HUDEP-2 (cell line): ENCODE results near the gene ZNF322.
"Not testable (repeated sequence)": the region's sequence is repeated elsewhere in the genome, so short reads cannot be mapped to it uniquely, and the experiment has no call there.

Experiments used
- DNase-seq, 76 experiments: peaks; one replicate each; lab custom pipeline; 2025; ENCODE audit not compliant: unreplicated experiment in 76 of 76; lab: John Stamatoyannopoulos, UW

ZNF322 gene, protein sequence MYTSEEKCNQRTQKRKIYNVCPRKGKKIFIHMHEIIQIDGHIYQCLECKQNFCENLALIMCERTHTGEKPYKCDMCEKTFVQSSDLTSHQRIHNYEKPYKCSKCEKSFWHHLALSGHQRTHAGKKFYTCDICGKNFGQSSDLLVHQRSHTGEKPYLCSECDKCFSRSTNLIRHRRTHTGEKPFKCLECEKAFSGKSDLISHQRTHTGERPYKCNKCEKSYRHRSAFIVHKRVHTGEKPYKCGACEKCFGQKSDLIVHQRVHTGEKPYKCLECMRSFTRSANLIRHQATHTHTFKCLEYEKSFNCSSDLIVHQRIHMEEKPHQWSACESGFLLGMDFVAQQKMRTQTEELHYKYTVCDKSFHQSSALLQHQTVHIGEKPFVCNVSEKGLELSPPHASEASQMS

DNA sequence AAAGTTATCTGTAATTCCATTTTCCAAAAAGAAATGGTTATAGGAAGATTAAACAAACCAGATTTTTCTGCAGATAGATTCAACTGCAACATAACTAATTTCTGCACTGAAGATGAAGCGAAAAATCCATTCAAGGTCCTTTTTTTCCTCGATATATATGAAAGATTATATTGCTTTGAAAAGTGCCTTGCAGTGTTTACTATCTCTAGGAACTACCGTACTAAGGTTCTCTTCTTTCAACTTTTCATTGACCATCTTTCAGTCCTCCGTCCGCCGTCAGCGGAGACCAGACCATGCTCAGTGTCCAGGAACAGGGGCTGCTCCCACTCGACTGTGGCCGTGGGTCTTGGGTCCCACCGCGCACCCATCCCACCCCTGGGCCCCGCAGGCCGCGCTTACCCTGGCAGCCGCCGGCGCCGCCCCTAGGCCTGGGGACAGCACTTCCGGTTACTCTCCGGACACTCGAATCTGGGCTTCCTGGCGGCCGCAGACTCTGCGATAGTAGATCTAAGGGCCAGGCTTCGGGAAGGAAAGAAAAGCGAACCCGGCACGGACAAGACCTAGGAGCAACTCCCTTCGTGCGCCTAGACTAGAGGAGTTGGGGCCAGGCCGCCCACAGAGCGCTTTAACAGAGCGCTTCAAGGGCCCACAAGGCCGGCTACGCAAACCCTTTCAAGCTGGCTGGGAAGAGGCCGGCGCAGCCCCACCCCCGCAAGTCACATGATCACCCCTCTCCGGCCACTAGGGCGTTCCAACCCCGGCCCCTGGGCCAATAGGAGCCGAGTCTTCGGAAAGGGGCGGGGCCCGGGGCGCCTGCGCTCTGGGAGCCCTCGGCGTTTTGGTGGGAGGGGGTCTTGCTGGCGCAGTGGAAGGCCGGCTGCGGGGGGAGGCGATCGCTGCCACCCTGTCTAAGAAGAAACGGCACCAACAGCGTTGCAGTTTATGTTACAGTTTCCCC lies at the start of gene ZNF322:
Gene ZNF322 (minus strand): TSS at position 705 of the 958 bp plus-strand sequence. CDS start 21,193 bp downstream, outside the sequence.
- DNase-seq = peak in 75 of 76 experiments; percentile 41 to 97 (median 93)

DNA sequence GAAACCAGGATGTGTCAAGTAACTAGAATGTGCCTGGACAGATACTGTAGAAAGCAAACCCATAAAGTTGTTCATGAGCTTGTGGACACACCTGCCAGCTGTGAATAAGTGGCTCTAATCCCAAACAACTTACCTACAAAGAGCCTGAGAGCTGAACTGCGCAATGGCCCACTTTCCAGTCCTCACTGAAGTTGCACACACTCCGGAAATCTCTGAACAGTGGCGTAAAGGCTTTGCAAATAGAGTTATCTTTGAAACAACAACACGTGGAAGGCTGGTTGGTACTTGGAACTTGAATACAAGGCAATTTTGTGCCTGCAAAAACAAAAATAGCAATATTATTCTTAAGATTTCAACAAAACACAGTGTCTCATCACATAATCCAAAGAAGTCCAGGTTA lies 46.2 kb upstream of the ZNF322 start:
- not testable (repeated sequence) for DNase-seq

DNA sequence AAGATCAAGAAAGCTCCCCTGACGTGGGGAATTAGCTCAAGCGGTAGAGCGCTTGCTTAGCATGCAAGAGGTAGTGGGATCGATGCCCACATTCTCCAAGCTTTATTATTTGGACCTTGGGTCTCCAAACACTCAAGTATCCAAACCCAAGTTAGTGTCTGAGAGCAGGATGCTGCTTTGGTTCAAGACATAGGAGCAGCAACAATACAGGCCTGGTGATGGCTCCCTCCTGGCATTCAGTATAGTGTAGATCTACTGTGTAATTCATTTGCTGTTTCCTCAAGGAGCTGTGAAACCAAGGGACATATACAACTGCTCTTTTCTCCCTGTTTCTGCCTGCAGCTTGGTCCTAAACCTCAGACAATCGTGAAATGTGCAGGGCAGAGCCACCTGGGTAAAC lies 45.8 kb upstream of the ZNF322 start:
- DNase-seq = not testable (repeated sequence)

DNA sequence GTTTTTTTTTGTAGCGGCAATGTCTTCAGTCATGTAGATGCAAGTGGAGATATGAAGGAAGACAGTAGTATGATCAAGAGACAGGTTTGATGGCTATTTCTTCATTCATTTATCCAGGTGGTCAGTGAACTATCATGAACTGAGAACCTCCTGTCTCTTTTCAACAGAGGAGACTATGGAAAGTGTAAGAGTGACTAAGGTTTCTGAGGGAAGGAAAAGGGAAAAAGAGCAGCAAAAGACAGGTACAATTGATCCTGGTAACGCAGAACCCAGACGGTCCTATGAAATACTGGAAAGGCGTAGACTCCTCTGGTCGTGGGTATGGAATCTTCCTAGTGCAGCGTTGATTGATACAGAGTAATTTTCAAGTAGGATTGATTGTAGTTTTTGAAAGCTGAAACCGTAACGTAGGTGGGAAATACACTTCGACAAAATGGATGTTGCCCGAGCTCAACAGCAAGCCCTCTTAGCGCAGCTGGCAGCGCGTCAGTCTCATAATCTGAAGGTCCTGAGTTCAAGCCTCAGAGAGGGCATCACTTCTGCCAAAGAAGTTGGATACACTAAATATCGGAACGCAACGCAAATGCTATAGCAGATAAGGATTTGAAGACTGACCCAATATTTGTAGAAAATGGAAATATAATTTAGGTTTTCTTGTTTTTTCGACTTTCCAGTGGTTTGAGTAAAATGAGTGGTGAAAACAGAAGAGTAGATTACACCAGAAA lies 41.6 kb upstream of the ZNF322 start:
- DNase-seq = not testable (repeated sequence)

DNA sequence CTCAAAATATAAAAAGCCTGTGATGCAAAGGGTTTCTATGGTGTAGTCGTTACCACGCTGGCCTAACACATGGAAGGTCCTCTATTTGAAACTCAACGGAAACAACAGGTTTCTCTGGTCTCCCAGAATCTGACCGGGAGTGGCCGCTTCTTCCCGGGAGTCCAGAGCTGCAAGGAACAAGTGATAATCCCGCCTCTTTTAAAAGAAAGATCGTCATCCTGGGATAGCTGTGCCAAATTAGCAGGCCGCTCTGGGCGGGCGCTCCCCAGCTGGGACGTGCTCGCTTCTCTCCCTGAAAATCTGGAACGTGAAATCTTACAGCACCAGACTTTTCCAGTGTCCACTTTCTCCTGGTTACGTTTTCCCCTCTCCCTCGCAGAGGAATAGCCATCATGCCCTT lies 38.0 kb upstream of the ZNF322 start:
- not testable (repeated sequence) for DNase-seq

DNA sequence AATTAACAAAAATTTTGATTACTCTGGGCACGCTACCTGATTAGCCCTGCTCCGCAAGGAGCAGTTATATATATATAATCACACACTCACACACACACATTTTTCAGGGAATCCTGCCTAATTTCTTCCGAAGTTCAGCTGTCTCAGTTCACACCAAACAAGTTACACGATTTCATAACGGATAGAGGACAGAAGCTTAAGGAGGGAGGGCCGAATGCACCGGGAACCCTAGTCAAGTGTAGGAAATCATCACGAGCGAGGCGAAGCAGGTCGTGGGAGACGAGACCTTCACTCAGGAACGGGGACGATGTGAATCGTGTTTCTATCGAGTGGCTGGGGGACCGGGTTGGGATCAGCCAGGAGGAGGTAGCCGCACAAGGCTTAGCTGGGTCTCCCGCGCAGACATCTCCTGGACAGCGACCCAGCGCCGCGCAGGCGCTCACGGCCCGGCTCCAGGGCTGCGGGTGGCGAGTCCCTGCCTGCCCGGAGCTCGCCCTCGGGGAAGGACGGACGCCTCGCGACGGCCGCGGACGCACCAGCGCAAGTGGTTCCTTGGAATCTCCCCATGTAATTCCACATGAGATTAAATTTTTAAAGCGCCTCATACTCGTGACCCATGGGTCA lies 29.9 kb upstream of the ZNF322 start:
- DNase-seq = not testable (repeated sequence)

DNA sequence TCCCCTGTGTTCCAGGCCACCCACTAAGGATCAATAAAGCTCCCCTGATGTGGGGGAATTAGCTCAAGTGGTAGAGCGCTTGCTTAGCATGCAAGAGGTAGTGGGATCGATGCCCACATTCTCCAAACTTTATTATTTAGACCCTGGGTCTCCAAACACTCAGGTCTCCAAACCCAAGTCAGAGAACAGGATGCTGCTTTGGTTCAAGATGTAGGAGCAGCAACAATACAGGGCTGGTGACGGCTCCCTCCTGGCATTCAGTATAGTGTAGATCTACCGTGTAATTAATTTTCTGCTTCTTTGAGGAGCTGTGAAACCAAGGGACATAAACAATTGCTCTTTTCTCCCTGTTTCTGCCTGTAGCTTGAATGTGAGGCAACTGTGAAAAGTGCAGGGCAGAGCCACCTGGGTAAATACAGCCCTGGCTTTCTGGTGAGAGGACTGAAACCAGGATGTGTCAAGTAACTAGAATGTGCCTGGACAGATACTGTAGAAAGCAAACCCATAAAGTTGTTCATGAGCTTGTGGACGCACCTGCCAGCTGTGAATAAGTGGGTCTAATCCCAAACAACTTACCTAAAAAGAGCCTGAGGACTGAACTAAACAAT lies 23.0 kb upstream of the ZNF322 start:
- DNase-seq = not testable (repeated sequence)

DNA sequence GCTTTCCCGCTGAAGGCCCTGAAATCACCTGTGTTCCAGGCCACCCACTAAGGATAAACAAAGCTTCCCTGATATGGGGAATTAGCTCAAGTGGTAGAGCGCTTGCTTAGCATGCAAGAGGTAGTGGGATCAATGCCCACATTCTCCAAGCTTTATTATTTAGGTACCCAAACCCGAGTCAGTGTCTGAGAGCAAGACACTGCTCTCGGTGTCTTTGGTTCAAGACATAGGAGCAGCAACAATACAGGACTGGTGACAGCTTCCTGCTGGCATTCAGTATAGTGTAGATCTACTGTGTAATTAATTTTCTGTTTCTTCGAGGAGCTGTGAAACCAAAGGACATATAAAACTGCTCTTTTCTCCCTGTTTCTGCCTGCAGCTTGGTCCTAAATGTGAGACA lies 13.7 kb upstream of the ZNF322 start:
- not testable (repeated sequence) for DNase-seq

DNA sequence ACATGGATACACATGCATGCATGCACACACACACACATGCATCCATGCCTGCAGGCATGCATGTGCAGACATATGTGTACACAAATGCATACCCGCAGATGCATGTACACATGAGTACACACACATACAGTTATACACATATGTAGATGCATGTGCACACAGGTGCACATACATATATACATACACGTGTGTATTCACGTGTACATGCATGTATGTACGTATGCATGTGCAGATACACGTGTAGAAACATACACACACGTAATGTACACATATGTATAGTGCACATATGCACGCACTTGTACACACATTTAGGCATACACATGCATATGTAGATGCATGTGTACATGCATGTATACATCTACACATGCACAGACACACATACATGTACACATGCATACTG lies 11.0 kb upstream of the ZNF322 start:
- not testable (repeated sequence) for DNase-seq

DNA sequence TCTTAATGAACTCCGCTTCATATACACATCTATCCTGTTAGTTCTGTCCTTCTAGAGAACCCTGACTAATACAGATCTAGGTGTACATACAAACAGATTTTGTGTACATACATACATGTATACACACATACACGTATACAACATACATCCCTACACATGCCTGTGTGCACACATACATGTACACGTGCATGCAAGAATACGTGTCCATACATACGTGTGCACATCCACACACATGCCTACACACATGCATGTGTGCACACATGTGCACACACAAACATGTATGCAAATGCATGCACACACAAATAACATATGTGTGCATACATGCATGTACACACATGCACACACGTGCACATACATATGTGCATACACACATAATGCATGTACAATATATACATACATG lies 10.5 kb upstream of the ZNF322 start:
- DNase-seq = not testable (repeated sequence)

DNA sequence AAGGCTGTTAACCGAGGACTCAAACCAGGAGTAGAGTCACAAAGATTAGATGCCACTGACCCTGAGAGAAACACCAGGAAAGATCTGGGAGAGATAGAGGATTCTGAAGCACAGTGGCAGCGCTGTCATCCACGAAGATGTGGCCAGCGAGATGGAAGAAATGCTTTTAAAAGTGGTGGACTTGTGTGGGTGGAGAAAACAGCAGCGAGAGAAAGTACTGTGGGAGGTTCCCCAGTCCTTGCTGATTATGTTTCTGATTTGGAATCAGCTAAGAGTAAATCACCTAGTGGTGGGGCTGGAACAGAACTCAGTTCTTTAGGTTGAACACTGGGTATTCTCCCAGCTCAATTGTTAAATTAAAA lies 435 bp upstream of the ZNF322 start:
- peak in 29 of 76 experiments; percentile 2 to 93 (median 31) for DNase-seq

DNA sequence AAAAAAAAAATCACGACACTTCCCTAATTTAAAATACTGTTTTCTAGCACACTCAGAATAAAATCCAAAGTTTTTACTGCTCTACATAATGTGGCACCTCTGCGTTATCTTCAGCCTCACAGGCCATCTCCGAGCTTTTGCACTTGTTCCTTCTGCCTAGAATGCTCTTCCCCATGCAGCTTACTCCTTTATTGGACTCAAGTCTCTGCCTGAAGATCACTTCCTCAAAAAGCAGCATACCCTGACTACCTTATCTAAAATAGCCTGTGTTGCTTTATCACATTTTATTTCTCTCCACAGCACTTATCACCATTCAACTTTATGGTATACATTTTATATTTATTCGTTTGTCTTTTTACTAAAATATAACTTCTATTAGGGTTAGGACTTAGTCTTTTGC lies 2.3 kb downstream of the ZNF322 start:
- peak in 3 of 76 experiments; percentile 5 to 22 (median 12) for DNase-seq

DNA sequence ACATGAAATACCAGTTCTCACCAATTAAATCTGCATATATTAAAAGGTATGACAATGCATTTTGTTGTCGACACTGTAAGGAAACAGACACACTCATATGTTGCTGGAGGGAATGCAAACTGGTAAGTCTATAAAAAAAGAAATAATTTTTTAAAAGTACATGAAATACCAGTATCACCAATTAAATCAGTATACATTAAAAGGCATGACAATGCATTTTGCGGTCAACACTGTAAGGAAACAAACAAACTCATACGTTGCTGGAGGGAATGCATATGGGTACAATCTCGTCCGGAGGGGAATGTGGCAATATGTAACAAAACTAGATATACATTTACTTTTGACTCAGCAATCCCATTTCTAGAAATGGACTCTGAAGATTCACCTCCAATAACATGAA lies 6.5 kb downstream of the ZNF322 start:
- no peak for DNase-seq

DNA sequence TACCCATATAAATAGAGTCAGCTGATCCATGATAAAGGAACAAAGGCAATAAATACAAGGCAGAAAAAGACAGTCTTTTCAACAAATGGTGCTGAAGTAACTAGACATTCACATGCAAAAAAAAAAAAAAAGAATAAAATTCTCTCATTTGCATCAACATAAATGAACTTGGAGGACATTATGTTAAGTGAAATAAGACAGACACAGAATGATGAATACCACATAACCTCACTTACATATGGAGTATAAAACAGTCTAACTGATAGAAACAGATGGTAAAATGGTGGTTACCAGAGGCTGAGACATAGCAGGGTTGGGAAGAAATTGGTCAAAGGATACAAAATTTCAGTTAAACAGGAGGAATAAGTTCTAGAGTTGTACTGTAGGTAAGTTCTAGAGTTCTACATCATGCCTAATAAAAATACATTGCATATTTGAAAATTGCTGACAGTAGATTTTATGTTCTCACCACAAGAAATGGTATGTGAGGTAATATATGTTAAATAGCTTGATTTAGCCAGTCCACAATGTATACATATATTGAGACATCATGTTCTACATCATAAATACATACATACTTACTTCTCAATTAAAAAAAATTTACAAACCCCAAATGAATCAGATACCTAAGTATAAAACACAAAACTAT lies 8.3 kb downstream of the ZNF322 start:
- no peak for DNase-seq

DNA sequence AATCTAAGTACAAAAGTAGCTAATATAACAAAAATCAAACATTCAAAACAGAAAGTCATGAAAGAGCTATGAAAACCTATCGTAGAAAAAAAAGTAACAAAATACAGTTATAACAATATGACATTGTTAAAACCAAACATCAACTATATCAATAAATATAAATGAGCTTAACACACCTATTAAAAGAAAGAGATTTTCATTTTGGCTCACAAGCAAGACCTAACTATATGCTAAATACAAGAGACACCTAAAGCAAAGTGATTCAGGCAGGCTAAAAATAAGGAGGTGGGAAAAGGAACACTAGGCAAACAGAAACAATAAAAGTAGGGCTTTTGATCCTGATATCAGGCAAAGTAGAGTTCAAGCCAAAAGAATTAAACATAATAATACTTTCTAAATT lies 13.5 kb downstream of the ZNF322 start:
- no peak for DNase-seq

DNA sequence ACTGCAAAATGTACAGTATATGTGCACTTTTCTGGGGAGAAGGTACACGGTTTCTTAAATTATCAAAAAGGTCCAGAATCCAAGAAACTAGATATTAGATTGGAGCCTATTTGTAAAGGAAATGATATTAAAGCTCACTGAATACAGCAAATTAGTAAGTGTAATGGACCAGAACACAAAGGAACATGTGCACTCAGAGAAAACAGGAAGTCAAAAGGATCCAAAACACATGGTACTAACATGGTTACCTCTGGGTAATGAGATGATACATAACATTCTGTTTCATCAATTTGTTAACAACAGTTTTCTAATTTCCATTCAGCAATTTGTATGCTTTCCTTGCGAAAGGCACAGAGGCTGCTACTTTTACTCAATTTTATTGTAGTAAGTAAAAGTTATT lies 18.7 kb downstream of the ZNF322 start:
- DNase-seq = no peak

DNA sequence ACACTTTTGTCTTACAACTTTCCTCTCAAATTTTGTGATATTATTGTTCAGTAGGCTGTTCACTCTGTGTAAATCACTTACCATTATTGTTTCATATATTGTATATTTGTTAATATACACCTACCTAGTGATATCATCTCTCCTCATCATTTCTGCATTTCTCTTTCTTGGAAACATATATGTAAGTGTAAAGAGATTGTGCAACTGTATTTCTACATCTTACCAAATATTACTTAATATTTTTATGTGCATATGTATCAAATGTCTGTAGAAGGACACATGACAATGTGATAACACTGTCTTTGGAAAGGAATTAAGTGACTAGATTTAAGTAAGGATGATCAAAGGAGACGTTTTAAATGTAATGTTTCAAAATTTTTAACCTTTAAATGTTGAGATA lies 30.2 kb downstream of the ZNF322 start:
- no peak for DNase-seq

DNA sequence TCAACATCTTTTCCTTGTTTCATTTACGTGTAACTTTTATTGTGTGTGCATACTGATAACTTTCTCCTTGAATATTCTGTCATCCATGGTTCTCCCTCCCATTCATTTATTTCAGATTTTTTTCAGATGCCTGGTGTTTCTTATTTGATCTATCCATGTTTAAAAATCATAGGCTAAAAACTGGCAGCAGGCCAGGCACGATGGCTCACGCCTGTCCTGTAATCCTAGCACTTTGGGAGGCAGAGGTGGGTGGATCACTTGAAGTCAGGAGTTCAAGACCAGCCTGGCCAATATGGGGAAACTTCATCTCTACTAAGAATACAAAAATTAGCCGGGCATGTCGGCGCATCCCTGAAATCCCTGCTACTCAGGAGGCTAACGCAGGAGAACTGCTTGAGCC lies 31.7 kb downstream of the ZNF322 start:
- no peak for DNase-seq

DNA sequence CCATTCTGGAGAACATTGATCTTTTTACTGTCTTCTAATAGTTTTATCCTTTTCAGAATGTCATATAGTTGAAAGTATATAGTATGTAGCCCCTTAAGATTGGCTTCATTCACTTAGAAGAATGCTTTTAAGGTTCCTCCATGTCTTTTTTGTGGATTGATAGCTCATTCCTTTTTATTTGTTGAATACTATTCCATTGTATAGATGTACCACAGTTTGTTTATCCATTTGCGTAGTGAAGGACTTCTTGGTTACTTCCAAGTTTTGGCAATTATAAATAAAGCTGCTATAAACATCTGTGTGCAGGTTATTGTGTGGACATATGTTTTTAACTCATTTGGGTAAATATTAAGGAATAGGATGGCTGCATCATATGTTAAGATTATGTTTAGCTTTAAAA lies 35.0 kb downstream of the ZNF322 start:
- DNase-seq = no peak
